Thyroid gland (tissue), 4 donors: ENCODE measurements around the gene TATDN2. TPM values are rescaled to one million over a fixed set of nuclear protein-coding genes. Genes with fewer than 3 reads are reported as not detected.

Experiments used
- DNase-seq, 2 donors: peaks; one replicate each; pipeline ENCODE4 v3.0.0-alpha.2; 2019
- H3K27ac ChIP-seq, 3 donors: fragments of 200-600 bp; sonication (generic); 1 replicate in 2 of 3; 2 replicates in 1 of 3; pipeline ENCODE4 v1.5.1; 2016 to 2019; ENCODE audit warnings: mild to moderate bottlenecking in 1 of 3, moderate library complexity in 1 of 3
- H3K27me3 ChIP-seq: fragments of 200-600 bp; sonication (generic); one replicate; pipeline ENCODE4 v1.5.1; 2019
- H3K36me3 ChIP-seq, 2 donors: fragments of 200-600 bp; sonication (generic); one replicate each; pipeline ENCODE4 v1.5.1; 2016 to 2019
- H3K4me1 ChIP-seq, 2 donors: fragments of 200-600 bp; sonication (generic); one replicate each; pipeline ENCODE4 v1.5.1; 2017 to 2019
- H3K4me3 ChIP-seq, 3 donors: fragments of 200-600 bp; sonication (generic); replicated peaks in 1 of 3; 1 replicate in 2 of 3; 2 replicates in 1 of 3; pipeline ENCODE4 v1.5.1; 2016; ENCODE audit warnings: mild to moderate bottlenecking in 1 of 3
- H3K9me3 ChIP-seq: fragments of 200-600 bp; sonication (generic); one replicate; pipeline ENCODE4 v1.5.1; 2017
- POLR2A ChIP-seq, 2 donors: fragments of 450-650 bp; IDR thresholded peaks; one replicate each; pipeline ENCODE4 v1.6.1; 2017; ENCODE audit warnings: antibody characterized with exemption in 2 of 2, mild to moderate bottlenecking in 2 of 2, moderate library complexity in 1 of 2
- WGBS, 2 donors: methylation state at CpG; one replicate each; pipeline ENCODE4 v1.1.5; 2017; 5-methylcytosine and 5-hydroxymethylcytosine counted together
- intact Hi-C: fragments of 100-400 bp; cut with DNase I; formaldehyde crosslinking; loops from one replicate; pipeline ENCODE4 v1.15.1; 2023
- total RNA-seq, 4 donors: library from RNA; depleted of rRNA; stranded (reverse); fragments of >200 nt; gene quantifications; one replicate each; pipeline ENCODE4 v1.2.3, GENCODE V29; 2016
- TF ChIP-seq, protein P1 (sequence below), 6 experiments: fragments of 200-600 bp in 3 of 6; fragments of 450-650 bp in 3 of 6; sonication (generic) in 3 of 6; IDR thresholded peaks; one replicate each; pipeline ENCODE4 v1.5.1; 2016 to 2019; ENCODE audit warnings: antibody characterized with exemption in 6 of 6, mild to moderate bottlenecking in 2 of 6, inconsistent platforms in 1 of 6, moderate library complexity in 1 of 6

The TATDN2 gene
- total RNA-seq, 4 donors from 2014 or later, result 21.4 to 37.1 (median 30.1) TPM

DNA sequence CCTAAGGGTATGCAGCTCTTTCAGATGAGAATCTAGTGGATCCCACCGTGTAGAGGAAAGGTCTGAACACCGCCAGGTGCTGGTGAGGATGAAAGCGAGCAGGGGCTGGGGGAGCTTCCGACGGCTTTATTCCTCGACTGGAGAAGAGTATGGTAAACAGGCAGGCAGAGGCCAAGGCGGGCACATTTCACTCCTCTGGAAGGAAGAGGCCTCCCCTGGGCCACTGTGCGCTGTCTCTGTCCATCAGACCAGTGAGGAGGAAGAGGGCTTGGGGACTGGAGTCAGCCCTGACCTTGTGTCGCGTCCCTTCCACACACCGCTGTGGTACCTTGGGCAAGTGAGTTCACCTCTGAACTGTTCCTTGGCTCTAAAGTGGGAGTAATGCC lies 40.3 kb downstream of the TATDN2 start:
- 84 to 97% methylated on average over 11 of the region's 11 CpGs for WGBS, 2 donors
- intact Hi-C loops, result no loop called here
- Histone ChIP-seq H3K27me3 (no peaks in the 10 kb centered on the region), H3K9me3 (no peaks in the 10 kb centered on the region), H3K4me1 (peaks cover 5 to 9% of the 10 kb centered on the region in 2 donors), H3K27ac (no peak overlapping the region), H3K4me3 (no peak overlapping the region), H3K36me3 (no peaks in the 10 kb centered on the region)
- no peak for TF ChIP-seq POLR2A (IDR thresholded peaks at IDR 0.05)
- TF ChIP-seq, protein P1, sequence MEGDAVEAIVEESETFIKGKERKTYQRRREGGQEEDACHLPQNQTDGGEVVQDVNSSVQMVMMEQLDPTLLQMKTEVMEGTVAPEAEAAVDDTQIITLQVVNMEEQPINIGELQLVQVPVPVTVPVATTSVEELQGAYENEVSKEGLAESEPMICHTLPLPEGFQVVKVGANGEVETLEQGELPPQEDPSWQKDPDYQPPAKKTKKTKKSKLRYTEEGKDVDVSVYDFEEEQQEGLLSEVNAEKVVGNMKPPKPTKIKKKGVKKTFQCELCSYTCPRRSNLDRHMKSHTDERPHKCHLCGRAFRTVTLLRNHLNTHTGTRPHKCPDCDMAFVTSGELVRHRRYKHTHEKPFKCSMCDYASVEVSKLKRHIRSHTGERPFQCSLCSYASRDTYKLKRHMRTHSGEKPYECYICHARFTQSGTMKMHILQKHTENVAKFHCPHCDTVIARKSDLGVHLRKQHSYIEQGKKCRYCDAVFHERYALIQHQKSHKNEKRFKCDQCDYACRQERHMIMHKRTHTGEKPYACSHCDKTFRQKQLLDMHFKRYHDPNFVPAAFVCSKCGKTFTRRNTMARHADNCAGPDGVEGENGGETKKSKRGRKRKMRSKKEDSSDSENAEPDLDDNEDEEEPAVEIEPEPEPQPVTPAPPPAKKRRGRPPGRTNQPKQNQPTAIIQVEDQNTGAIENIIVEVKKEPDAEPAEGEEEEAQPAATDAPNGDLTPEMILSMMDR (IDR thresholded peaks at IDR 0.05), result no peak
- DNase-seq, result no peak

GRCh38 chr3:10289077-10289476 lies 40.8 kb downstream of the TATDN2 start:
- H3K4me3 ChIP-seq, result no peak overlapping the region
- no peak overlapping the region for H3K27ac ChIP-seq
- peaks cover 1 to 4% of the 10 kb centered on the region in 2 donors for H3K4me1 ChIP-seq
- no peak for TF ChIP-seq POLR2A (IDR thresholded peaks at IDR 0.05)
- TF ChIP-seq, protein P1 (IDR thresholded peaks at IDR 0.05), result no peak
- no peaks in the 10 kb centered on the region for H3K9me3 ChIP-seq
- intact Hi-C loops, result no loop called here
- no peaks in the 10 kb centered on the region for H3K36me3 ChIP-seq
- 89 to 92% methylated on average over 9 of the region's 9 CpGs for WGBS, 2 donors
- no peaks in the 10 kb centered on the region for H3K27me3 ChIP-seq
- no peak for DNase-seq

- no peak for TF ChIP-seq POLR2A (IDR thresholded peaks at IDR 0.05)
- TF ChIP-seq, protein P1 (IDR thresholded peaks at IDR 0.05), result no peak
- no peaks in the 10 kb centered on the region for H3K4me1 ChIP-seq
- H3K36me3 ChIP-seq, result no peaks in the 10 kb centered on the region
- no peak overlapping the region for H3K27ac ChIP-seq
- intact Hi-C loops, result no loop called here
- no peaks in the 10 kb centered on the region for H3K27me3 ChIP-seq
- no peak overlapping the region for H3K4me3 ChIP-seq
- WGBS, 2 donors, result 82 to 83% methylated on average over 8 to 9 of the region's 9 CpGs
- no peaks in the 10 kb centered on the region for H3K9me3 ChIP-seq
- no peak for DNase-seq
These were observed 41.6 kb downstream of the TATDN2 start for GRCh38 chr3:10289787-10290355.

DNA sequence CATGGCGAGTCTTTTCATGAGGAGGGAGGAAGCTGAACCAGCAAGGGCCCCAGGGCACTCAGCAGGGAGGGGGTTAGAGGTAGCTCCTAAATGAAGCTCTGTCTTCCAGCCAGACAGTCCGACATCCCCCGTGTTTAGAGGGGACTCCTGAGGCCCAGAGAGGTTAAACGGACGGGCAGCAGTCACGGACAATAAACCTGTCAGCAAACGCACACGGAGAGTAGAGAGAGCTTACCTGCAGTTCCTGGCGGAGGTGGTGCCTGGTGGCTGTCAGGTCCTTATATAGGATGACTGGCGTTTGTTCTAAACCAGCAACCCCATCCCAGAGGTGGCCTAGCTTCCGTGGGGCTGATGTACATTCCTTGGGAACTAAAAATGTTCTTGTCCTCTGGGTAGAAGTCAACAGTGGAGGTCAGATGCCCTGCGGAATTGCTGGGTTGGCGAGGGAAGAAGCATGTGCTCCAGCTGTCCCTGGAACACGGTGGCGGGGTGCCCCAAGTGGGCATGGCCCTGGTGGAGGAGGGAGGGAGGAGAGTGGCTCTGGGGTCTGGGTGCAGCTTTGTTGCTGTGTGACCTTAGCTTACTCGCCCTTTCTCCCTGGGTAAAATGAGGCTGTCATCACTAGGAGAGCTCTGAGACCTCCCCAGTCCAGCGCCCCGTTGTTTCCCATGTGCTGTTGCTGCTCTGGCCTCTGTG lies 42.4 kb downstream of the TATDN2 start:
- no peaks in the 10 kb centered on the region for H3K36me3 ChIP-seq
- H3K4me1 ChIP-seq, result no peaks in the 10 kb centered on the region
- no peaks in the 10 kb centered on the region for H3K9me3 ChIP-seq
- intact Hi-C loops, result no loop called here
- no peak overlapping the region for H3K27ac ChIP-seq
- no peak for TF ChIP-seq POLR2A (IDR thresholded peaks at IDR 0.05)
- TF ChIP-seq, protein P1 (IDR thresholded peaks at IDR 0.05), result no peak
- no peak for DNase-seq
- H3K27me3 ChIP-seq, result no peaks in the 10 kb centered on the region
- H3K4me3 ChIP-seq, result no peak overlapping the region
- WGBS, 2 donors, result 76 to 79% methylated on average over 16 to 18 of the region's 18 CpGs

DNA sequence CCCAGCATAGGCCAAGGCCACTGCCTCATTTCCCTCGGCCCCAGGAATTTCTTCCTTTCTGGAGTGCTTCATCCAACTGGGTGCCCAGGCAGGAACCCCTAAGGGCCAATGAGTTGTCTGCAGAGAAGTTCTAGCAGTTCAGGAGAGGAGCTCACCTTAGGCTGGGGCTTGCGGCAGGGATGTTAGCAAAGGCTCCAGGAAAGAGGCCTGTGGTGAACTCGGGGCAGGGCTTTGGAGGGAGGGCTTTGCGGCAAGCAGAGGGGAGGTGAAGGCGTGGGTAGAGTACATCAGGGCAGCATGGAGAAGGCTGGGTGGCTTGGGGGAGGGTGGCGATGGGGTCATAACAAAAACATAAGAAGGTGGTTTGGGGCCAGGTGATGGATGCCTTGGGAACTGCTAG lies 43.4 kb downstream of the TATDN2 start:
- Histone ChIP-seq H3K9me3 (no peaks in the 10 kb centered on the region), H3K4me3 (no peak overlapping the region), H3K4me1 (no peaks in the 10 kb centered on the region), H3K27me3 (no peaks in the 10 kb centered on the region), H3K27ac (no peak overlapping the region), H3K36me3 (peaks cover 0 to under 1% of the 10 kb centered on the region in 2 donors)
- no peak for TF ChIP-seq POLR2A (IDR thresholded peaks at IDR 0.05)
- TF ChIP-seq, protein P1 (IDR thresholded peaks at IDR 0.05), result no peak
- intact Hi-C loops, result no loop called here
- no peak for DNase-seq
- WGBS, 2 donors, result 86 to 95% methylated on average over 6 of the region's 6 CpGs
